Stimulated activated CD8-positive, alpha-beta memory T cell treated with anti-CD3 and anti-CD28 coated beads, Interleukin-12 subunit alpha, Interleukin-12 subunit beta, amount 100 ng/mL, for 24 hours (primary cell): ENCODE data around the gene ZNF384.

ENCODE experiments used
- DNase-seq: peaks from one replicate; pipeline ENCODE4 v3.0.0-alpha.2; 2020; ENCODE audit errors: extremely low read depth

Gene ZNF384

DNA sequence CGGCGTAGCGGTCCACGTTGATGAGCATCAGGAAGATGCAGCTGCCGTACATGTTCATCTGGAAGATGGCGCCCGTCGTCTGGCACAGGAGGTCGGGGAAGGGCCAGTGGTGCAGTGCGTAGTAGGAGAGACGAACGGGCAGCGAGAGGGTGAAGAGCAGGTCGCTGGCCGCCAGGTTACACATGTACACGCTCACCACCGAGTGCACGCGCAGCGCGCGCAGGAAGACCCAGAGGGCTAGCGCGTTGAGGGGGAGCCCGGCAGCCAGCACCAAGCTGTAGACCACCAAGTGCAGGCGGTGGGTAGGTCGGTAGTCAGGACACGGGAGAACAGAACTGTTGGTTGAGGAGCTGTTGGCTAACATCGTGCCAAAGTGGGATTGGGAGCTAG, 68.3 kb downstream of the ZNF384 start:
- DNase-seq, result no peak

GRCh38 chr12:6620137-6620884, 68.9 kb downstream of the ZNF384 start:
- DNase-seq, result no peak

DNA sequence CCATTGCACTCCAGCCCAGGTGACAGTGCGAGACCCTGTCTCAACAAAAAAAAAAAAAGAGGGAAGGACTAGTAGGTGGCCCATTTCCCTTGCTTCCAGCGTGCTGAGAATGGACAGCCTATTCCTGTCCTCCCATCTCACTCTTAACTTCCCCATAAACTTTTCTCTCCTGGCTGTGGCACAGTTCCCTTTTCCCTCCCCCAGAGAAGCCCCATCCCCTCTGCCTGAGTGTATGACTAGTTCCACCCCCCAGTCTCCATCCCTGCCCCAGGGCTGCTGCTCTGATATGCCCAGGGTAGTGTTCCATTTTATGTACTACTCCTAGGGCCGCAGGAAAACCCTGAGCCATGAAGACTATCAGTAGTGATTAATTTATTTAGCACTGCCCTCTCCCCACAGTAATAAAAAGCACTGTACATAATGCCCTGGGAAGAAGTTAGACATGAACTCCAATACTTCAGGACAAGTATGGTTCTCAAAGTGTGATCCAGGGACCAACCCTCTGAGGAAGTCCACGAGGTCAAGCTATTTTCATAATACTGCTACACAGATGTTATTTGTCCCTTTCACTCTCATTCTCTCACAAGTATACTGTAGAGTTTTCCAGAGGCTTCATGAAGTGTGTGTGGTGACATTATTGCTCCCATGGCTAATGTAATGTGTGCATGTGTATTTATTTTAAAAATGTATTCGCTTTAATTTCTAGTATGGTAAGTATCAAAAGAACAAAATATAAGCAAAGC, 70.5 kb downstream of the ZNF384 start:
- DNase-seq, result no peak
